ENCODE results near the gene CAPN5.
"Not testable (repeated sequence)": the region's sequence is repeated elsewhere in the genome, so short reads cannot be mapped to it uniquely, and the experiment has no call there.

The CAPN5 gene

GRCh38 chr11:77044356-77044755, 22.4 kb upstream of the CAPN5 start:
- DNase-seq: no peak

- DNase-seq: no peak
These were observed 21.9 kb upstream of the CAPN5 start for GRCh38 chr11:77044886-77045285.

- DNase-seq: no peak
These were observed 20.7 kb upstream of the CAPN5 start for GRCh38 chr11:77046060-77046501.

- DNase-seq: peak; percentile 73
These were observed 19.5 kb upstream of the CAPN5 start for GRCh38 chr11:77047007-77047927.

- not testable (repeated sequence) for DNase-seq
These were observed 18.8 kb upstream of the CAPN5 start for GRCh38 chr11:77047928-77048446.

GRCh38 chr11:77049026-77049425, 17.7 kb upstream of the CAPN5 start:
- DNase-seq: no peak

- no peak for DNase-seq
These were observed 15.3 kb upstream of the CAPN5 start for GRCh38 chr11:77051511-77051910.

GRCh38 chr11:77052518-77052917, 14.3 kb upstream of the CAPN5 start:
- no peak for DNase-seq

- DNase-seq: no peak
These were observed 13.4 kb upstream of the CAPN5 start for GRCh38 chr11:77053217-77054015.

GRCh38 chr11:77054084-77054483, 12.7 kb upstream of the CAPN5 start:
- DNase-seq: no peak

GRCh38 chr11:77055101-77055561, 11.6 kb upstream of the CAPN5 start:
- no peak for DNase-seq

- DNase-seq: no peak
These were observed 10.9 kb upstream of the CAPN5 start for GRCh38 chr11:77055913-77056312.

- no peak for DNase-seq
These were observed 9.9 kb upstream of the CAPN5 start for GRCh38 chr11:77056814-77057402.

- no peak for DNase-seq
These were observed 8.8 kb upstream of the CAPN5 start for GRCh38 chr11:77057938-77058474.

- DNase-seq: no peak
These were observed 7.9 kb upstream of the CAPN5 start for GRCh38 chr11:77058900-77059299.

GRCh38 chr11:77059806-77060205, 7.0 kb upstream of the CAPN5 start:
- DNase-seq: no peak

GRCh38 chr11:77060234-77060633, 6.5 kb upstream of the CAPN5 start:
- DNase-seq: no peak

- not testable (repeated sequence) for DNase-seq
These were observed 5.5 kb upstream of the CAPN5 start for GRCh38 chr11:77061258-77061657.

GRCh38 chr11:77062924-77063323, 3.8 kb upstream of the CAPN5 start:
- no peak for DNase-seq

- no peak for DNase-seq
These were observed 3.4 kb upstream of the CAPN5 start for GRCh38 chr11:77063407-77063806.

- DNase-seq: no peak
These were observed 2.9 kb upstream of the CAPN5 start for GRCh38 chr11:77063861-77064260.

GRCh38 chr11:77064648-77065217, 2.0 kb upstream of the CAPN5 start:
- no peak for DNase-seq

GRCh38 chr11:77065878-77066228, 918 bp upstream of the CAPN5 start:
- peak; percentile 25 for DNase-seq
